ENCODE data around the gene RAB41.
A peak's percentile ranks its signal among the peaks of the same experiment; 100 is the strongest.
"Not testable (repeated sequence)": the region's sequence is repeated elsewhere in the genome, so short reads cannot be mapped to it uniquely, and the experiment has no call there.

RAB41 gene

GRCh38 chrX:70262952-70263567 is 18.9 kb upstream of the RAB41 start:
- ATAC-seq (ENCODE audit: low read depth) (peak; percentile 95), DNase-seq (ENCODE audit: low spot score) (no peak)
- Histone ChIP-seq H3K4me1 (ENCODE audit: insufficient read depth, poor library complexity, severe bottlenecking) (no peaks in the 10 kb centered on the region), H3K27me3 (ENCODE audit: insufficient read depth, poor library complexity, severe bottlenecking) (no peaks in the 10 kb centered on the region), H3K36me3 (ENCODE audit: low read depth) (no peaks in the 10 kb centered on the region), H3K27ac (ENCODE audit: poor library complexity, severe bottlenecking) (no peak overlapping the region), H3K9me3 (ENCODE audit: severe bottlenecking) (no peaks in the 10 kb centered on the region), H3K4me3 (ENCODE audit: severe bottlenecking) (no peak overlapping the region)
- TF ChIP-seq, protein P1, sequence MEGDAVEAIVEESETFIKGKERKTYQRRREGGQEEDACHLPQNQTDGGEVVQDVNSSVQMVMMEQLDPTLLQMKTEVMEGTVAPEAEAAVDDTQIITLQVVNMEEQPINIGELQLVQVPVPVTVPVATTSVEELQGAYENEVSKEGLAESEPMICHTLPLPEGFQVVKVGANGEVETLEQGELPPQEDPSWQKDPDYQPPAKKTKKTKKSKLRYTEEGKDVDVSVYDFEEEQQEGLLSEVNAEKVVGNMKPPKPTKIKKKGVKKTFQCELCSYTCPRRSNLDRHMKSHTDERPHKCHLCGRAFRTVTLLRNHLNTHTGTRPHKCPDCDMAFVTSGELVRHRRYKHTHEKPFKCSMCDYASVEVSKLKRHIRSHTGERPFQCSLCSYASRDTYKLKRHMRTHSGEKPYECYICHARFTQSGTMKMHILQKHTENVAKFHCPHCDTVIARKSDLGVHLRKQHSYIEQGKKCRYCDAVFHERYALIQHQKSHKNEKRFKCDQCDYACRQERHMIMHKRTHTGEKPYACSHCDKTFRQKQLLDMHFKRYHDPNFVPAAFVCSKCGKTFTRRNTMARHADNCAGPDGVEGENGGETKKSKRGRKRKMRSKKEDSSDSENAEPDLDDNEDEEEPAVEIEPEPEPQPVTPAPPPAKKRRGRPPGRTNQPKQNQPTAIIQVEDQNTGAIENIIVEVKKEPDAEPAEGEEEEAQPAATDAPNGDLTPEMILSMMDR (IDR thresholded peaks at IDR 0.05; ENCODE audit: poor library complexity, severe bottlenecking): peak; percentile 66

- H3K36me3 ChIP-seq (ENCODE audit: low read depth): no peaks in the 10 kb centered on the region
- H3K9me3 ChIP-seq (ENCODE audit: severe bottlenecking): no peaks in the 10 kb centered on the region
- H3K27ac ChIP-seq (ENCODE audit: poor library complexity, severe bottlenecking): no peak overlapping the region
- TF ChIP-seq, protein P1 (IDR thresholded peaks at IDR 0.05; ENCODE audit: poor library complexity, severe bottlenecking): no peak
- ATAC-seq (ENCODE audit: low read depth): no peak
- H3K27me3 ChIP-seq (ENCODE audit: insufficient read depth, poor library complexity, severe bottlenecking): no peaks in the 10 kb centered on the region
- no peak overlapping the region for H3K4me3 ChIP-seq (ENCODE audit: severe bottlenecking)
- DNase-seq (ENCODE audit: low spot score): no peak
- H3K4me1 ChIP-seq (ENCODE audit: insufficient read depth, poor library complexity, severe bottlenecking): no peaks in the 10 kb centered on the region
Observed at GRCh38 chrX:70264784-70265183, 17.2 kb upstream of the RAB41 start.

GRCh38 chrX:70268034-70268433 is 13.9 kb upstream of the RAB41 start, which contains the start of gene ARR3:
TSS of gene ARR3 (plus strand) at chrX:70268334. CDS start at chrX:70269386, 1,052 bp downstream.
- H3K4me1 ChIP-seq (ENCODE audit: insufficient read depth, poor library complexity, severe bottlenecking): no peaks in the 10 kb centered on the region
- H3K36me3 ChIP-seq (ENCODE audit: low read depth): no peaks in the 10 kb centered on the region
- ATAC-seq (ENCODE audit: low read depth): no peak
- no peaks in the 10 kb centered on the region for H3K27me3 ChIP-seq (ENCODE audit: insufficient read depth, poor library complexity, severe bottlenecking)
- no peak within 1 kb of the TSS for H3K4me3 ChIP-seq (ENCODE audit: severe bottlenecking)
- no peak for DNase-seq (ENCODE audit: low spot score)
- H3K27ac ChIP-seq (ENCODE audit: poor library complexity, severe bottlenecking): no peak within 1 kb of the TSS
- H3K9me3 ChIP-seq (ENCODE audit: severe bottlenecking): no peaks in the 10 kb centered on the region
- TF ChIP-seq, protein P1 (IDR thresholded peaks at IDR 0.05; ENCODE audit: poor library complexity, severe bottlenecking): no peak

GRCh38 chrX:70274029-70274428 is 7.9 kb upstream of the RAB41 start:
- H3K36me3 ChIP-seq (ENCODE audit: low read depth); ATAC-seq (ENCODE audit: low read depth): not testable (repeated sequence)

DNA sequence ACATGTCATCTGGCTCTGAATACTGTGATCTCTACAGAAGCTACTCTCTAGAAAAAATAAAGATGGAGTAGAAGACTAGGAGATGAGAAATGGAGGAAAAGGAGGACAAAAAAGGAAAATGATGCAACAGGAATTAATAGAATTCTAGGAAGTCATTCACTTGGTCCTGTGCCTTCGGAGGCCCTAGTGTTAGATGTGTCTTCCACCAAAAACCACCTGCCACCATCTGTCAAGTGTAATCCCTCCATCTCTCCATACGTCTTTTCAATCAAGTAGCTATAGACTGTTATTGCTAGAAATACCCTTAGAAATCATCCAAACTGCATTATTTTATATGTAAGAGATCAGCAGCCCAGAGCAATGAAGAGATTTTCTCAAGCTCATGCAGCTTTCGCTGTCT is 2.9 kb upstream of the RAB41 start:
- no peak overlapping the region for H3K4me3 ChIP-seq (ENCODE audit: severe bottlenecking)
- H3K4me1 ChIP-seq (ENCODE audit: insufficient read depth, poor library complexity, severe bottlenecking): no peaks in the 10 kb centered on the region

More at GRCh38 chrX:70274029-70274428, 7.9 kb upstream of the RAB41 start:
- H3K9me3 ChIP-seq (ENCODE audit: severe bottlenecking); H3K4me3 ChIP-seq (ENCODE audit: severe bottlenecking); DNase-seq (ENCODE audit: low spot score); H3K4me1 ChIP-seq (ENCODE audit: insufficient read depth, poor library complexity, severe bottlenecking); H3K27ac ChIP-seq (ENCODE audit: poor library complexity, severe bottlenecking); H3K27me3 ChIP-seq (ENCODE audit: insufficient read depth, poor library complexity, severe bottlenecking): not testable (repeated sequence)

More for the DNA sequence above, 2.9 kb upstream of the RAB41 start:
- H3K27me3 ChIP-seq (ENCODE audit: insufficient read depth, poor library complexity, severe bottlenecking): no peaks in the 10 kb centered on the region
- no peak overlapping the region for H3K27ac ChIP-seq (ENCODE audit: poor library complexity, severe bottlenecking)
- no peak for ATAC-seq (ENCODE audit: low read depth)
- H3K9me3 ChIP-seq (ENCODE audit: severe bottlenecking): no peaks in the 10 kb centered on the region
- no peak for DNase-seq (ENCODE audit: low spot score)
- TF ChIP-seq, protein P1 (IDR thresholded peaks at IDR 0.05; ENCODE audit: poor library complexity, severe bottlenecking): no peak
- H3K36me3 ChIP-seq (ENCODE audit: low read depth): no peaks in the 10 kb centered on the region

All from RWPE2 (cell line).